KMS-11 (cell line): Measurements from ENCODE around the gene PDIA4.
A peak's percentile ranks its signal among the peaks of the same experiment; 100 is the strongest.

Experiments used
- H2AFZ ChIP-seq: fragments of 200-600 bp; sonication (generic); 2 replicates; pipeline ENCODE4 v1.6.1; 2016; ENCODE audit warnings: antibody characterized with exemption, mixed run types, low read depth
- H3K27ac ChIP-seq: fragments of 200-600 bp; sonication (generic); 2 replicates; pipeline ENCODE4 v1.6.1; 2016; ENCODE audit warnings: mild to moderate bottlenecking, mixed run types
- H3K27me3 ChIP-seq: fragments of 200-600 bp; sonication (generic); 2 replicates; pipeline ENCODE4 v1.6.1; 2017; ENCODE audit warnings: mild to moderate bottlenecking, low read depth, mixed run types, moderate library complexity; ENCODE audit not compliant: insufficient read depth
- H3K36me3 ChIP-seq: fragments of 200-600 bp; sonication (generic); 2 replicates; pipeline ENCODE4 v1.6.1; 2017; ENCODE audit warnings: mild to moderate bottlenecking, mixed run types; ENCODE audit not compliant: insufficient read depth
- H3K4me1 ChIP-seq: fragments of 200-600 bp; sonication (generic); 2 replicates; pipeline ENCODE4 v1.6.1; 2016; ENCODE audit warnings: mild to moderate bottlenecking, low read depth, mixed run types; ENCODE audit not compliant: poor library complexity, severe bottlenecking
- H3K4me2 ChIP-seq: fragments of 200-600 bp; sonication (generic); 2 replicates; pipeline ENCODE4 v1.7.0; 2016; ENCODE audit warnings: mild to moderate bottlenecking, mixed run types
- H3K4me3 ChIP-seq: fragments of 200-600 bp; sonication (generic); IDR thresholded peaks from 2 replicates; pipeline ENCODE4 v1.6.1; 2017; ENCODE audit warnings: low read depth, low read length, mixed read lengths; ENCODE audit not compliant: insufficient read depth
- H3K79me2 ChIP-seq: fragments of 200-600 bp; sonication (generic); 2 replicates; pipeline ENCODE4 v1.6.1; 2016; ENCODE audit warnings: low read depth, mixed run types; ENCODE audit not compliant: insufficient read depth
- H3K9ac ChIP-seq: fragments of 200-600 bp; sonication (generic); 2 replicates; pipeline ENCODE4 v1.6.1; 2016; ENCODE audit warnings: mild to moderate bottlenecking, mixed run types
- H4K20me1 ChIP-seq: fragments of 200-600 bp; sonication (generic); 2 replicates; pipeline ENCODE4 v1.6.1; 2016; ENCODE audit warnings: mild to moderate bottlenecking, mixed run types; ENCODE audit not compliant: insufficient read depth
- TF ChIP-seq, protein P1 (sequence below): fragments of 200-600 bp; sonication (generic); conservative IDR thresholded peaks from 2 replicates; pipeline ENCODE4 v1.6.1; 2017; ENCODE audit warnings: low read depth, mild to moderate bottlenecking, antibody characterized with exemption, low read length, moderate library complexity, mixed read lengths

PDIA4 gene

DNA sequence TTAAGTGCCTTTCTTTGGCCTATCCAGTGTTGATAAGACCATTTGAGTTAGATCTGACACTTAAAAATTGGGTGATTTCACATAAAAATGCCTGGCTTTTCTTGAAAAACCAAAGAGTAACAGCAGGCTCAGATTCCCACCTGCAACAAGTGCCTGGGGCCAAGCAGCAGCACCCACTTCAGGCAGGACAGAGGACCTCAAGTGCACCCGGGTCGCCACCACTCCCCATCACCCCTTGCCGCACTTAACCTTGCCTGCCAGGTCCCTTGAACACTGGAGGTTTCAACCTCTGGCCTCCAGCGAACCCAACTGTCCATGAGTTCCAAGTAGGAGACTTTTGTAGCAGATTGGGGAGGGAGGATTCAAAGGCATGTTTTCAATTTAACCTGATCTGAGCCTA is 30.8 kb downstream of the PDIA4 start:
- Histone ChIP-seq H3K79me2 (no peaks in the 10 kb centered on the region), H3K4me2 (no peak overlapping the region), H2AFZ (no peak overlapping the region), H3K4me1 (peaks cover 21% of the 10 kb centered on the region), H3K36me3 (no peaks in the 10 kb centered on the region), H3K27ac (no peak overlapping the region), H3K4me3 (no peak overlapping the region), H3K9ac (no peak overlapping the region), H4K20me1 (no peaks in the 10 kb centered on the region), H3K27me3 (no peaks in the 10 kb centered on the region)
- TF ChIP-seq, protein P1, sequence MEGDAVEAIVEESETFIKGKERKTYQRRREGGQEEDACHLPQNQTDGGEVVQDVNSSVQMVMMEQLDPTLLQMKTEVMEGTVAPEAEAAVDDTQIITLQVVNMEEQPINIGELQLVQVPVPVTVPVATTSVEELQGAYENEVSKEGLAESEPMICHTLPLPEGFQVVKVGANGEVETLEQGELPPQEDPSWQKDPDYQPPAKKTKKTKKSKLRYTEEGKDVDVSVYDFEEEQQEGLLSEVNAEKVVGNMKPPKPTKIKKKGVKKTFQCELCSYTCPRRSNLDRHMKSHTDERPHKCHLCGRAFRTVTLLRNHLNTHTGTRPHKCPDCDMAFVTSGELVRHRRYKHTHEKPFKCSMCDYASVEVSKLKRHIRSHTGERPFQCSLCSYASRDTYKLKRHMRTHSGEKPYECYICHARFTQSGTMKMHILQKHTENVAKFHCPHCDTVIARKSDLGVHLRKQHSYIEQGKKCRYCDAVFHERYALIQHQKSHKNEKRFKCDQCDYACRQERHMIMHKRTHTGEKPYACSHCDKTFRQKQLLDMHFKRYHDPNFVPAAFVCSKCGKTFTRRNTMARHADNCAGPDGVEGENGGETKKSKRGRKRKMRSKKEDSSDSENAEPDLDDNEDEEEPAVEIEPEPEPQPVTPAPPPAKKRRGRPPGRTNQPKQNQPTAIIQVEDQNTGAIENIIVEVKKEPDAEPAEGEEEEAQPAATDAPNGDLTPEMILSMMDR: no peak

DNA sequence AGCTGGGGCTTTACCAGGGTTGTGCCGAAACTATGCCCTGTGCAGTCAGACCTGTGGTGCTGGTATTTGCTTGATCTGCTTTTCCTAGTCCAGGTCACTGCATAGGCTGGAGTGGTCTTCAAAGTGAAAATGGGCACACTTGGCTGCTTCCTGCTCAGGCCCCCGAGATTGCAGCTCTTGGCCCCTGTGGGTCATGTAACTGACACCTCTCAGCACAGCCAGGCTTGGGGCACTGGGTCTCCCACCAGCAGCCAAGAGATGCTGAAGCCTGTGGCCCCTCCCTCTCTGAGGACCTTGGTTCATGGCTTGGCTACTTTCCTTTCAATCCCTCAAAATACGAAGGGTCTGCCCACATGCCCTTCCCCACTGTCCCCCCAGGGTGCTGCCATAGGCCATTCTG is 33.7 kb downstream of the PDIA4 start:
- Histone ChIP-seq H4K20me1 (no peaks in the 10 kb centered on the region), H3K79me2 (no peaks in the 10 kb centered on the region), H3K9ac (no peak overlapping the region), H3K27ac (0 out of 2 replicates have a peak overlapping the region, but pooled peaks have one; percentile 22), H3K27me3 (no peaks in the 10 kb centered on the region), H3K36me3 (no peaks in the 10 kb centered on the region), H3K4me1 (peaks cover 21% of the 10 kb centered on the region), H3K4me3 (no peak overlapping the region), H3K4me2 (peak overlapping the region; percentile 28), H2AFZ (peak overlapping the region; percentile 48)
- TF ChIP-seq, protein P1: no peak

DNA sequence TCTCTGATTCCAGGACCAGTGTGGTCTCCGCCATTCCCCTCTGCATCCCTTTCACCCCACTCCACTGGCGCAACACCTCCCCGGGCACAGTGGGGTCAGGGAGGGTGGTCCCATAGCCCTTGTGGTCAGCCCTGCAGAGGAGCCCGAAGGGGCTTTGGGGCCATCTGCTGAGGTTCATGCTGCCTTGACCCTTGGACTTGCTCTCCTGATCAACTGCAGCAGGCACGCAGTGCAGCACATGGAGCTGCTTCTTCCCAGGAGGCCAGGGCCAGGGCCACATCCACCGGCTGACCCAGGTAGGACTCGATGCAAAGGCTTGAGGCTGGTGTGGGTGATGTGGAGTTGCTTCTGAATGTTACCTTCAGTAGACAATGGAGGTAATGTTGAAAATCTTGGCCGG is 35.1 kb downstream of the PDIA4 start:
- Histone ChIP-seq H3K4me2 (no peak overlapping the region), H3K79me2 (no peaks in the 10 kb centered on the region), H2AFZ (no peak overlapping the region), H3K9ac (no peak overlapping the region), H3K4me1 (peaks cover 32% of the 10 kb centered on the region), H4K20me1 (no peaks in the 10 kb centered on the region), H3K36me3 (no peaks in the 10 kb centered on the region), H3K27ac (no peak overlapping the region), H3K4me3 (no peak overlapping the region), H3K27me3 (no peaks in the 10 kb centered on the region)
- TF ChIP-seq, protein P1: no peak

DNA sequence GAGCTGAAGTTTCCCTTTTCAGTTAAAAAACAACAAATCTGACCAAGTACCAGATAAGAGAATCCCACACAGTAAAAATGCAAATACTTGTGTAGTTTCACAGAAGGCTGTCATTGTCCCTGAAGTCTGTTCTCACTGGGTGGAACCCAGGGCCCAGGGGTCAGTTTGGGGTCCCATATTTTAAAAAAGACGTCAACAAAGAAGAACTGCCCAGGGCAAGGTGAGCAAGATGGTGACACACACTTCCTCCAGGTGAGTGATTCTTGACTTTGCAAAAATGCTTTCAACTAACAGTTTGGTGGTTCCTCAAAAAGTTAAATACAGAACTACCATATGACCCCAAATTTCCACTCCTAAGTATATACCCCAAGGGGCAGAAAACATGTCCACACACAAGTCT is 36.8 kb downstream of the PDIA4 start:
- TF ChIP-seq, protein P1: no peak
- Histone ChIP-seq H3K4me3 (no peak overlapping the region), H3K79me2 (no peaks in the 10 kb centered on the region), H3K27ac (no peak overlapping the region), H3K4me1 (peaks cover 42% of the 10 kb centered on the region), H2AFZ (no peak overlapping the region), H3K4me2 (no peak overlapping the region), H3K27me3 (no peaks in the 10 kb centered on the region), H4K20me1 (no peaks in the 10 kb centered on the region), H3K36me3 (no peaks in the 10 kb centered on the region), H3K9ac (no peak overlapping the region)
